ENCODE measurements around the gene ARL14EP. TPM values are rescaled to one million over a fixed set of nuclear protein-coding genes. Genes with fewer than 3 reads are reported as not detected.
A peak's percentile ranks its signal among the peaks of the same experiment; 100 is the strongest.

Gene ARL14EP
- total RNA-seq, 2 experiments from 2014 or later = 27.3 to 30.9 TPM

DNA sequence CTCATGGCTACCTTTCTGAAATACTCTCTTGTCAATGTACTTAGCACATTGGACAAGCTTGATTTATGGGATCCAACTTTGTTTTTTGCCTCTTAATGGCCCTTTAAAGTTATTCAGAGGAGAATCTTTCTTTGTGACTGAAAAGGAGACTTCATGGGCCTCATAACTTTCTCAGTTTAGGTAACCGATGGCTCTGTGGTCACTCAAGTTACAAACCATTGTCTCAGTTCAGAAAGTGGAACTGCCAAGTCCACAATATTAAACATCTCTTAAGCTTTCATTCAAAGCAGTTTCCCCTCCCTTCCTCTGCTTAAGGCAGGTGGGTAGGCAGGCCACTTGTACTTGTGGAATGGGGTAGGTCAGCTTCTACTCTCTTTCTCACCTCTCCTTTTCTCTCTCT, 12.3 kb upstream of the ARL14EP start:
- ATAC-seq = no peak
- Mint-ChIP-seq H3K27ac (no peak overlapping the region), H3K9me3 (ENCODE audit: insufficient read depth) (no peaks in the 10 kb centered on the region), H3K4me3 (no peak overlapping the region), H3K4me1 (ENCODE audit: low read depth) (peaks cover 7% of the 10 kb centered on the region), H3K27me3 (ENCODE audit: low read depth) (peaks cover 21% of the 10 kb centered on the region), H3K36me3 (ENCODE audit: low read depth) (no peaks in the 10 kb centered on the region)
- ChIA-PET CTCF (interaction anchor here (1.0 kb wide), 1 partner anchor 23 kb away, joined by 3 read pairs; no protein-coding TSS in a partner anchor), POLR2A (no interaction called here)
- no peak for DNase-seq

- Mint-ChIP-seq H3K4me3 (no peak overlapping the region), H3K9me3 (ENCODE audit: insufficient read depth) (no peaks in the 10 kb centered on the region), H3K27ac (no peak overlapping the region), H3K36me3 (ENCODE audit: low read depth) (no peaks in the 10 kb centered on the region), H3K4me1 (ENCODE audit: low read depth) (peaks cover 7% of the 10 kb centered on the region), H3K27me3 (ENCODE audit: low read depth) (peaks cover 19% of the 10 kb centered on the region)
- POLR2A ChIA-PET = no interaction called here
- ATAC-seq (no peak), DNase-seq (no peak)
- CTCF ChIA-PET = no interaction called here
Measured at GRCh38 chr11:30311189-30311588, 11.7 kb upstream of the ARL14EP start.

GRCh38 chr11:30312243-30312642, 10.7 kb upstream of the ARL14EP start:
- no peak for ATAC-seq
- no peak overlapping the region for H3K27ac Mint-ChIP-seq
- no peak overlapping the region for H3K4me3 Mint-ChIP-seq
- peaks cover 17% of the 10 kb centered on the region for H3K27me3 Mint-ChIP-seq (ENCODE audit: low read depth)
- DNase-seq = no peak
- H3K36me3 Mint-ChIP-seq (ENCODE audit: low read depth) = no peaks in the 10 kb centered on the region
- H3K9me3 Mint-ChIP-seq (ENCODE audit: insufficient read depth) = no peaks in the 10 kb centered on the region
- CTCF ChIA-PET = no interaction called here
- POLR2A ChIA-PET = no interaction called here
- H3K4me1 Mint-ChIP-seq (ENCODE audit: low read depth) = peaks cover 15% of the 10 kb centered on the region

DNA sequence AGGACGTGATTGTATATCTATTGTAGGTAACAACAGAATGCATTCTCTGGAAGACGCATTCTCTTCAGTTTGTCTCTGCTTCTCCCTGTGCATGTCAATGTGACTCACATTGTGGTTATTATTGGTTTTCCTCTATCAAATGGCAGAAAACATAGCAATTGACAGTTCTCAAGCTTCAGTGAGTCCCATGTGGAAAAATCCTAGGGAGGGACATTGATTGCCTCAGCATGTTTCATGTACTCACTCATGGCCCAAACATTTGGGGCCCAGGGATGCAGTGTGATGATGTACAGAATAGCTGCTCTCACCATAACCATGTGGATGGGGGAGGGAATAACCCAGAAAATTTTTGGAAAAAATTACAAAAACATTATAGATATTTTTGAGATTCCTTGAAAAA, 9.3 kb upstream of the ARL14EP start:
- Mint-ChIP-seq H3K36me3 (ENCODE audit: low read depth) (no peaks in the 10 kb centered on the region), H3K27me3 (ENCODE audit: low read depth) (peaks cover 13% of the 10 kb centered on the region), H3K4me3 (no peak overlapping the region), H3K27ac (no peak overlapping the region), H3K4me1 (ENCODE audit: low read depth) (peaks cover 19% of the 10 kb centered on the region), H3K9me3 (ENCODE audit: insufficient read depth) (no peaks in the 10 kb centered on the region)
- CTCF ChIA-PET = interaction anchor here (1.0 to 4.6 kb wide), 3 partner anchors 12 to 185 kb away, joined by 3 to 25 read pairs (median 4); no protein-coding TSS in a partner anchor
- POLR2A ChIA-PET = interaction anchor here (1.3 kb wide), 1 partner anchor 10 kb away, joined by 4 read pairs; the partner anchor contains the start of gene ARL14EP
- ATAC-seq = no peak
- DNase-seq = no peak

GRCh38 chr11:30314625-30315024, 8.3 kb upstream of the ARL14EP start:
- Mint-ChIP-seq H3K27me3 (ENCODE audit: low read depth) (peaks cover 8% of the 10 kb centered on the region), H3K9me3 (ENCODE audit: insufficient read depth) (no peaks in the 10 kb centered on the region), H3K4me3 (no peak overlapping the region), H3K27ac (no peak overlapping the region), H3K4me1 (ENCODE audit: low read depth) (peaks cover 19% of the 10 kb centered on the region), H3K36me3 (ENCODE audit: low read depth) (no peaks in the 10 kb centered on the region)
- ChIA-PET POLR2A (interaction anchor here (1.3 kb wide), 1 partner anchor 9 kb away, joined by 4 read pairs; the partner anchor contains the start of gene ARL14EP), CTCF (interaction anchor here (0.6 to 4.6 kb wide), 8 partner anchors 8 to 186 kb away, joined by 3 to 25 read pairs (median 4); partner anchors contain the start of gene ARL14EP)
- ATAC-seq (no peak), DNase-seq (no peak)

DNA sequence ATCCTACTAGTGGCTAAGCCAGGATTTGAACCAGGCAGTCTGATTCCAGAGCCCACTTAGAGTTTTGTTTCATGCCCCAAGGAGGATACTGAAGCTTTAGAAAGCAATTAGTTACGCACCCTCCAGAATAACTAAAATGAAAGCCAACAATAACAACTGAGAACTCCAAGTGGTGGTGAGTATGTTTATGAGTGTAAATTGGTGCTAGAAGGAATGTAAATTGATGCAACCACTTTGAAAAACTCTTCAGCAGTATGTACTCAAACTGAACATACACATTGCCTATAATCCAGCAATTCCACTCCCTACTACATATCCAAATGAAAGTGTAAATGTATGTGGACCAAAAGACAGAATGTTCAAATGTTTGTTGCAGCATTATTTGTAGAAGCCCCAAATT, 6.7 kb upstream of the ARL14EP start:
- no peak for ATAC-seq
- peaks cover 4% of the 10 kb centered on the region for H3K27me3 Mint-ChIP-seq (ENCODE audit: low read depth)
- H3K36me3 Mint-ChIP-seq (ENCODE audit: low read depth) = no peaks in the 10 kb centered on the region
- peaks cover 19% of the 10 kb centered on the region for H3K4me1 Mint-ChIP-seq (ENCODE audit: low read depth)
- no peak overlapping the region for H3K4me3 Mint-ChIP-seq
- DNase-seq = no peak
- ChIA-PET POLR2A (no interaction called here), CTCF (interaction anchor here (1.4 to 4.6 kb wide), 6 partner anchors 10 to 187 kb away, joined by 6 to 25 read pairs (median 10); no protein-coding TSS in a partner anchor)
- H3K9me3 Mint-ChIP-seq (ENCODE audit: insufficient read depth) = no peaks in the 10 kb centered on the region
- no peak overlapping the region for H3K27ac Mint-ChIP-seq

DNA sequence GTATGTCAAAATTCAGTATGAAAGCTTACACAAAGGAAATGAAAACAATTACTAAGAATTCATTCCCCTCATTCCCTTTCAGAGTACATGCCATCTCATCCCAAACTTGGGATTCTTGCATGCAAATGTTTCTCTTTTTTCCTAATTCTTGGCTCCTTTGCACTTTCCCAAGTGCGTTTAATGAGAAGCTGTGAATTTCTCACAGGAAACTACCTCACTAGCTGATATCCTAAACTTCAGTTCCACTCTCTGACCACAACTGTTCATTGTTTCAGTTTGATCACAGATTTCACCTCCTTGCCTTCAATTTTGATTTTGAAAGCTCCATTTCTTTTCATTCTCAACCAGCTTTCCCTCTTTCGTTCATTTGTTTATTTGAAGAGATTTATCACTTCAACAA, 5.9 kb upstream of the ARL14EP start:
- ChIA-PET POLR2A (no interaction called here), CTCF (interaction anchor here (1.4 to 4.6 kb wide), 7 partner anchors 9 to 188 kb away, joined by 5 to 25 read pairs (median 9); no protein-coding TSS in a partner anchor)
- H3K36me3 Mint-ChIP-seq (ENCODE audit: low read depth) = no peaks in the 10 kb centered on the region
- peaks cover 4% of the 10 kb centered on the region for H3K27me3 Mint-ChIP-seq (ENCODE audit: low read depth)
- no peak overlapping the region for H3K4me3 Mint-ChIP-seq
- H3K27ac Mint-ChIP-seq = no peak overlapping the region
- ATAC-seq = no peak
- H3K9me3 Mint-ChIP-seq (ENCODE audit: insufficient read depth) = no peaks in the 10 kb centered on the region
- H3K4me1 Mint-ChIP-seq (ENCODE audit: low read depth) = peaks cover 23% of the 10 kb centered on the region
- no peak for DNase-seq

- peaks cover 10% of the 10 kb centered on the region for H3K36me3 Mint-ChIP-seq (ENCODE audit: low read depth)
- POLR2A ChIA-PET = interaction anchor here (1.2 kb wide), 1 partner anchor 15 kb away, joined by 4 read pairs; no protein-coding TSS in a partner anchor
- H3K27ac Mint-ChIP-seq = no peak overlapping the region
- H3K4me3 Mint-ChIP-seq = no peak overlapping the region
- H3K4me1 Mint-ChIP-seq (ENCODE audit: low read depth) = peaks cover 47% of the 10 kb centered on the region
- CTCF ChIA-PET = interaction anchor here (0.8 to 1.8 kb wide), 4 partner anchors 13 to 194 kb away, joined by 4 to 5 read pairs (median 4); no protein-coding TSS in a partner anchor
- H3K9me3 Mint-ChIP-seq (ENCODE audit: insufficient read depth) = no peaks in the 10 kb centered on the region
- DNase-seq = no peak
- peaks cover 3% of the 10 kb centered on the region for H3K27me3 Mint-ChIP-seq (ENCODE audit: low read depth)
- ATAC-seq = no peak
Measured at GRCh38 chr11:30321321-30321720, 1.6 kb upstream of the ARL14EP start.

GRCh38 chr11:30322191-30322590, 713 bp upstream of the ARL14EP start:
- no peak for DNase-seq
- peaks cover 48% of the 10 kb centered on the region for H3K4me1 Mint-ChIP-seq (ENCODE audit: low read depth)

GRCh38 chr11:30326114-30326778, 3.3 kb downstream of the ARL14EP start:
- ChIA-PET POLR2A (no interaction called here), CTCF (interaction anchor here (0.9 to 2.1 kb wide), 4 partner anchors 10 to 18 kb away, joined by 3 to 14 read pairs (median 7); no protein-coding TSS in a partner anchor)
- H3K4me1 Mint-ChIP-seq (ENCODE audit: low read depth) = peaks cover 59% of the 10 kb centered on the region
- peak overlapping the region; percentile 58 for H3K27ac Mint-ChIP-seq
- H3K36me3 Mint-ChIP-seq (ENCODE audit: low read depth) = peaks cover 33% of the 10 kb centered on the region
- DNase-seq = no peak
- no peaks in the 10 kb centered on the region for H3K27me3 Mint-ChIP-seq (ENCODE audit: low read depth)
- H3K9me3 Mint-ChIP-seq (ENCODE audit: insufficient read depth) = no peaks in the 10 kb centered on the region
- ATAC-seq = no peak
- H3K4me3 Mint-ChIP-seq = peak overlapping the region; percentile 23

More at GRCh38 chr11:30322191-30322590, 713 bp upstream of the ARL14EP start:
- ChIA-PET POLR2A (interaction anchor here (1.0 to 2.0 kb wide), 9 partner anchors 11 to 126 kb away, joined by 3 to 8 read pairs (median 4); no protein-coding TSS in a partner anchor), CTCF (interaction anchor here (0.8 to 2.0 kb wide), 8 partner anchors 7 to 194 kb away, joined by 3 to 16 read pairs (median 4); no protein-coding TSS in a partner anchor)
- no peaks in the 10 kb centered on the region for H3K9me3 Mint-ChIP-seq (ENCODE audit: insufficient read depth)
- H3K4me3 Mint-ChIP-seq = peak overlapping the region; percentile 97
- H3K27me3 Mint-ChIP-seq (ENCODE audit: low read depth) = peaks cover 3% of the 10 kb centered on the region
- peaks cover 14% of the 10 kb centered on the region for H3K36me3 Mint-ChIP-seq (ENCODE audit: low read depth)
- H3K27ac Mint-ChIP-seq = peak overlapping the region; percentile 98
- ATAC-seq = no peak

DNA sequence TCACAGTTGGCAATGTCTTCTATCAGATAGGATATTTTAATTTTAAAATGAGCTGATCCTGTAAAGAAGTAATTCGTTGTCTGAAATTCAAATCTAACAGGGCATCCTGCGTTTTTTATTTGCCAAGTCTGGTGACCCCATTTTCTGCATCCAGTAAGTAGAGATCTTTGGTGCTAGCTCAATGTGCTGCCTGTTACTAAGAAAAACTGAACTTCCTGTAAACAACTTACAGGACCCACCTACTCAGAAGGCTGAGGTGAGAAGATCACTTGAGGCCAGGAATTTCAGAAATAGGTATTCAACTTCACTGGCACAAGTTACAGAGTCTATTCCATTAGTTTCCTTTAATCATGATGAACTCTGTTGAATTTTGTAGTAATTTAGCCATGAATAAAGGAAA, 4.0 kb downstream of the ARL14EP start:
- Mint-ChIP-seq H3K27ac (peak overlapping the region; percentile 58), H3K4me3 (peak overlapping the region; percentile 23)
- CTCF ChIA-PET = interaction anchor here (0.9 to 2.1 kb wide), 3 partner anchors 11 to 18 kb away, joined by 3 to 14 read pairs (median 10); no protein-coding TSS in a partner anchor

GRCh38 chr11:30328681-30329080, 5.8 kb downstream of the ARL14EP start:
- DNase-seq = no peak
- Mint-ChIP-seq H3K27me3 (ENCODE audit: low read depth) (no peaks in the 10 kb centered on the region), H3K27ac (no peak overlapping the region), H3K4me1 (ENCODE audit: low read depth) (peaks cover 46% of the 10 kb centered on the region), H3K36me3 (ENCODE audit: low read depth) (peaks cover 43% of the 10 kb centered on the region), H3K4me3 (no peak overlapping the region), H3K9me3 (ENCODE audit: insufficient read depth) (no peaks in the 10 kb centered on the region)
- no peak for ATAC-seq
- POLR2A ChIA-PET = no interaction called here
- CTCF ChIA-PET = no interaction called here

More for the DNA sequence above, 4.0 kb downstream of the ARL14EP start:
- no peak for ATAC-seq
- H3K36me3 Mint-ChIP-seq (ENCODE audit: low read depth) = peaks cover 36% of the 10 kb centered on the region
- no peaks in the 10 kb centered on the region for H3K9me3 Mint-ChIP-seq (ENCODE audit: insufficient read depth)
- POLR2A ChIA-PET = no interaction called here
- H3K4me1 Mint-ChIP-seq (ENCODE audit: low read depth) = peaks cover 57% of the 10 kb centered on the region
- H3K27me3 Mint-ChIP-seq (ENCODE audit: low read depth) = no peaks in the 10 kb centered on the region
- no peak for DNase-seq

Measured in activated CD8-positive, alpha-beta T cell treated with anti-CD3 and anti-CD28 coated beads, Interleukin-2, amount 10 ng/mL, durations not matched to agents 7 days and 5 days (primary cell).